Myocyte (in vitro differentiated cells): ENCODE measurements around the gene ZDHHC20. TPM values are rescaled to one million over a fixed set of nuclear protein-coding genes. Genes with fewer than 3 reads are reported as not detected.

ENCODE experiments used
- DNase-seq: peaks from one replicate; pipeline ENCODE4 v3.0.0-alpha.2; 2012; ENCODE audit warnings: low read depth
- polyA plus RNA-seq: library from polyadenylated mRNA; unstranded; fragments of >200 nt; gene quantifications from one replicate; pipeline ENCODE4 v1.2.1, GENCODE V29; 2012; ENCODE audit warnings: missing spikeins
- total RNA-seq: library from RNA; depleted of rRNA; stranded (reverse); fragments of >200 nt; gene quantifications from 2 replicates; pipeline ENCODE4 v1.2.3, GENCODE V29; 2014

ZDHHC20 gene, protein sequence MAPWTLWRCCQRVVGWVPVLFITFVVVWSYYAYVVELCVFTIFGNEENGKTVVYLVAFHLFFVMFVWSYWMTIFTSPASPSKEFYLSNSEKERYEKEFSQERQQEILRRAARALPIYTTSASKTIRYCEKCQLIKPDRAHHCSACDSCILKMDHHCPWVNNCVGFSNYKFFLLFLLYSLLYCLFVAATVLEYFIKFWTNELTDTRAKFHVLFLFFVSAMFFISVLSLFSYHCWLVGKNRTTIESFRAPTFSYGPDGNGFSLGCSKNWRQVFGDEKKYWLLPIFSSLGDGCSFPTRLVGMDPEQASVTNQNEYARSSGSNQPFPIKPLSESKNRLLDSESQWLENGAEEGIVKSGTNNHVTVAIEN
- 39.8 and 44.9 TPM in 2 replicates for total RNA-seq
- polyA plus RNA-seq: 18.5 TPM

DNA sequence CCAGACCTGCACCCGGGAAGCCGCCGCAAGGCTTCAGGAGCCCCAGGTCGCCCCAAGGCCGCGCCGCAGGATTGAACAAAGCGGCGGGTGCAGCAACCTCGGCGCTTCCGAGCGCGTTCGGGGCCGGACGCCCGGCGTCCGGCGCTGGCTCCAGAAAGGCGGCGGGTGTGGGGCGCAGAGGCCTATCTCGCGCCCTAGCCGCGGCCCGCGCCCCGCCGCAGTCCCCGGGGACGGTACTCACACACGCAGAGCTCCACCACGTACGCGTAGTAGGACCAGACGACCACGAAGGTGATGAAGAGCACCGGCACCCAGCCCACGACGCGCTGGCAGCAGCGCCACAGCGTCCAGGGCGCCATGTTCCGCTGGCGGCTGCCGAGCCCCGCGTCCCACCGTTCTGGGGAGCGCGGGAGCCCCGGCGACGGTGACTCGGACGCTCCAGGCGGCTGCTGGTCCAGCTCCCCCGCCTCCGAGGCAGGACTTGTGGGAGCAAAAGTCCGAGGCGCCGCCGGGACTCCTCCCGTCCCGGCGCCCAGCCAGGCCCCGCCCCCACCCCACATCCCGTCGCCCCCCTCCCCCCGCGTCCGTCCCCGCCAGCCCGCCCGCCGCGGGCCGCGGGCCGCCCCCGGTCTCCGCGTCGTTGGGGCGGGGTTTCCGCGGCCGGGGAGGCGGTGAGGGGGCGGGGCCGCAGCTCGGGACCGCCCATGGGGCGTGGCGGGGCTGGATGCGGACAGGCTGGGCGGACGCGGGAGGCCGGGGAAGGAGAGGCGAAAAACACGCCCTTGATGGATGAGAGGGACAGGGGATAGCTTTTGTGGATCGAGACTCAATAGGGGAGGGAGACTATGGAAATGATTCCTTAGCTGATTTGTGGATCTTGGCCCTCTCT, at the start of gene ZDHHC20:
TSS of gene ZDHHC20 (minus strand) at position 491 of the 889 bp plus-strand sequence. CDS start at position 359, 132 bp downstream.
- DNase-seq: peak; percentile 81

- no peak for DNase-seq
Measured at GRCh38 chr13:21504379-21504778, 45.3 kb upstream of the ZDHHC20 start.

- no peak for DNase-seq
Measured at GRCh38 chr13:21501686-21502085, 42.6 kb upstream of the ZDHHC20 start.

- DNase-seq: no peak
Measured at GRCh38 chr13:21486322-21486721, 27.2 kb upstream of the ZDHHC20 start.

DNA sequence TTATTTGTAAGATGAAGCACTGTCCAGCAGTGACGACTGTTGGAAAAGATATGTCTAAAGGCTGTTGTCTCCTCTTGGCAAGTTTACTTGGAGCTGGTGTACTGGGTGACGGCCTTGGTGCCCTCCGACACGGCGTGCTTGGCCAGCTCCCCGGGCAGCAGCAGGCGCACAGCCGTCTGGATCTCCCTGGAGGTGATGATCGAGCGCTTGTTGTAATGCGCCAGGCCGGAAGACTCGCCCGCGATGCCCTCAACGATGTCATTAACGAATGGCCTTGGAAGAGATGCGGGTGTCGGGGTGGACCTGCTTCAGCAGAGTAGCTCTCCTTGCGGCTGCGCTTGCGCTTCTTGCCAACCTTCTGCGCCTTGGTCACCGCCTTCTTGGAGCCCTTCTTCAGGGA, 24.6 kb upstream of the ZDHHC20 start:
- no peak for DNase-seq

DNA sequence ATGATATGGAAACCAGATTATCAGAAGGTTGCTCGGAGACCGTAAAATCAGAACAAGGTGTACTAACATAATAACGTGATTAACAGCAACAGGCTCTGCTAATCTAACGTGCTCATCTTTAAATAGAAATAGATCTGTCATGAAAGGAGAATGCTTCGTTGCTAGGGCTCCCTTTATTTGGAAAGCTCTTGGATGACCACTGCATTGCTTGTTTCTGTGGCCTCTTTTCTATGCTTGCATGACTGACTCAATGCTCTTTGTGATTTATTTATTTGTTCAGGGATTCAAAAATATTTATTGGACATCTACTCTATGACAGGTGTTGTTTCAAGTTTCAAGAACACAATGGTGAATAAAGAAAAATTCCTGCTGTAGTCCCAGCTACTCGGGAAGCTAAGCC, 22.3 kb upstream of the ZDHHC20 start:
- DNase-seq: peak; percentile 89

- peak; percentile 86 for DNase-seq
Measured at GRCh38 chr13:21478881-21479808, 20.0 kb upstream of the ZDHHC20 start.

- peak; percentile 86 for DNase-seq
Measured at GRCh38 chr13:21476893-21477472, 17.9 kb upstream of the ZDHHC20 start.

GRCh38 chr13:21475115-21475514, 16.0 kb upstream of the ZDHHC20 start:
- no peak for DNase-seq

- no peak for DNase-seq
Measured at GRCh38 chr13:21470785-21471184, 11.7 kb upstream of the ZDHHC20 start.

DNA sequence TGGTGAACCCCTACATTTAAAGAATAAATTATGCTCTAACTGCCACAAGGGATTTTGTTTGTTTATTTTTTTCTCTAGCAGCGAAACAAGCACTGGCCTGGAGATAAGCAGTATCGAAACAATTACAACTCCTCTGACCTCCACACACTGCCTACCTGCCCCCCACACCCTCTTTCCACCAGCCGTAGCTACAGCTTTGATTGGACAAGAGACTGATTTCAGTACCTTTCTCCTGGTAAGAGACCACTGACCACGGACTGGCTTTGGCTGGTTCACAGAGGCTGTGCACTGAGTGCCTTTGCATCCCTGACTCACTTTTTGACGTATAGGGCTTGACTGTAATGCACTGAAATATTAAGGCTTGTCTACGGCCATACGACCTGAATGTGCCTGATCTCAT, 7.4 kb upstream of the ZDHHC20 start:
- DNase-seq: no peak

GRCh38 chr13:21465710-21466160, 6.6 kb upstream of the ZDHHC20 start:
- DNase-seq: no peak

DNA sequence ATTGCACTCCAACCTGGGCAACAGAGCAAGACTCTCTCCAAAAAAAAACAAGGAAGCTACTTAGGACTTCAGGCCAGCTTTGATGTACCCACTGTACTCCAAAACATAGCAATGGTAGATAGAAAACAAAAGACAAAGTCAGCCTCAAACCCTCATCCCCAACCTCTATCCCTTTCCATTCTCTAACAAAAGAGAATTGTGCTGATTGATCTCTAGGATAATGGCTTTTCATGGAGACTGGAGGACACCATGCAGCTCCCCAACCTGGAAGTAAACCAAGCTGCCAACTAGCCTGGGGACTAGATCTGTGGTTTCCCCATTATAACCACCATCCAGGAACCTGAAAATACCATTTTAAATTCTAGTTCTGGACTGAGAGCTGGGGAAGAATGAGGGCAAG, 4.3 kb upstream of the ZDHHC20 start:
- DNase-seq: no peak

- no peak for DNase-seq
Measured at GRCh38 chr13:21461131-21461530, 2.0 kb upstream of the ZDHHC20 start.

DNA sequence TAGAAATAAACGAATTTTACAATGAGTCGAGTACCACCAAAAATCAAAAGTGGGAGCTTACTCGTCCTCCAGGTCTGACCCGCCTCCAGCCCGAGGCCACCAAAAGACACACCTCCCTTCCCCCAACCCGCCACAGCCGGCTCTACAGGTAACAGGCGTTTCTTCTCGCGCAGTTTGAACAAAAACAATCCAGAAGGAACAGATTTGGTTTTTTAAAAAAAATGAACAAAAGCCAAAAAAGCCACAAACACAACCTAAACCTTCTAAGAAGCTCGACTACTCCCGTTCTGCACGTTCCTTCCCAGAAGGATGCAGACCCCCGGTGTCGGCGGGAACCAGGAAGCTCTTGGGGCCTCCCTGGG, 671 bp downstream of the ZDHHC20 start:
- peak; percentile 18 for DNase-seq

DNA sequence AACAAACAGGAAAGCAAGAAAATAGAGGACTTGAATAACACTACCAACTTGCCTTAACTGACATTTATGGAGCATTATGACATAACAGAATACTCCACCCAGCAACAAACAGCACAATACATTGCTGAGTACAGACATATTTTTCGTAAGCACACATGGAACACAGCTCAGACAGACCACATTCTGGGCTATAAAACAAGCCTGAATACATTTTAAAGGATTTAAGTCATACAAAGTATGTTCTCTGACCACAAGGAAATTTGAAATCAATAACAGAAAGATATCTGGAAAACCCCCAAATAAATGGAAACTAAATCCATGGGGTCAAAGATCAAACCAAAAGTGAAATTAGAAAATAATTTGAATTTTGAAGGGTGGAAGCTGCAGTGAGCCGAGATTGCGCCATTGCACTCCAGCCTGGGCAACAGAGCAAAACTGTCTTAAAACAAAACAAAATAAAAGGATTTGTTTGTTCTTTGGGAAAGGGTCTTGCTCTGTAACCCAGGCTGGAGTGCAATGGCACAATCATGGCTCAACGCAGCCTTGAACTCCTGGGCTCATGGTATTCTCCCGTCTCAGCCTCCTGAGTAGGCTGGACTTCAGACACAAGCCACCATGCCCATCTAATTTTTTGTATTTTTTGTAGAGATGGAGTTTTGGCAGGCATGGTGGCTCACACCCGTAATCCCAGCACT, 5.6 kb downstream of the ZDHHC20 start:
- no peak for DNase-seq

DNA sequence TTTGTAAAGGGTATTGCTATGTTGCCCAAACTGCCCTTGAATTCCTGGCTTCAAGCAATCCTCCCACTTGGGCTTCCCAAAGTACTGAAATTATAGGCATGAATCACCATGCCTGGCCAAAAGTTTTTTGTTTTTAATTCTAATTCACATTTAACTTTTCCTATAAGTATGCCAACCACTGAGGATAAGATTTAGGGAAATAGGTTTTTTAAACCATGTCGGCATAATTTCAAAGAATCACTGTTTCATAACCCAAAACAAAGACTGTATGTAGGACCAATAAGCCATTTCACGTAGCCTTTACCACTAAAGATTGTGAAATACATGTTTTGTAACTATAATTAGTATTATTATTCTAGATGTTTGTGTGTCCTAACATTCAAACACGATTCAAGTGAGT, 8.2 kb downstream of the ZDHHC20 start:
- no peak for DNase-seq

- no peak for DNase-seq
Measured at GRCh38 chr13:21446656-21447055, 12.4 kb downstream of the ZDHHC20 start.

DNA sequence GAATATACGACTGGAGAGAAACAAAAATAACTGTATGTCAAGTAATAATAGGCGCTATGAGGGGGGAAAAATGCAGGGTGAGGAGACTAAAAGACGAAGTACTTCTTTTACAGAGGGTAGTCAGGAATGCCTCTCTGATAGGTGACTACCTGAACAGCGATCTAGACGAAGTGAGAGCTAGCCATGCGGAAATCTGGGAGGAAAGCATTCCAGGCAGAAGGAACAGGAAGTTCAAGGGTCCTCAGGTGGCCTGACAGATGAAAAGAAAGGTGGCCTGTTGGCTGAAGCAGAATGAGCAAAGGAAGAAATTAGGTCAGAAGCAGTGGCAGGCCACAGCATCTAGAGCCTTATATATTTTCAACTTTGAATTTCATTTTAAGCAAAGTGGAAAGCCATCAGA, 13.3 kb downstream of the ZDHHC20 start:
- DNase-seq: no peak

DNA sequence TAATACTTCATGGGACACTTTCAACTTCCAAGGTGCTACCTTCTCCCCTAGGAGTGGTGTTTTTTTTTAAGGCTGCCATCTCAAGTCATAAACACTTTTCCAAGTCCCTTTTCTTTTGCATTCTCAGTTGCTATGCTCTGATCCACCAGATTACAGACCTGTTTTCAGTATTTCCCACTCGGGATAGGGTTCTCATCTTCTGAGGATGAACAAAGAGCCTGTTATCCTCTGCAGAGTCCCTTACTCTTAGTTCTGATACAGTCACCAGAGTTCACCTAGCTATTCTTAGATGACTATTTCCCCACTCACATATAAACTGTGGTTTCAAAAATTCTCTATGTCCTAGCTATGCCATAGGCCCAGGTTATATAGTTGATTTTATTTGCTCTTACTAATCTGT, 15.9 kb downstream of the ZDHHC20 start:
- DNase-seq: no peak
